SK-N-MC (cell line): ENCODE results near the gene C17orf67.

Source experiments
- EZH2 ChIP-seq: fragments of 200-600 bp; sonication (generic); IDR thresholded peaks from one replicate; pipeline ENCODE4 v1.6.1; 2017; ENCODE audit warnings: antibody characterized with exemption
- FOXP2 ChIP-seq: optimal IDR thresholded peaks from 2 replicates; pipeline ENCODE3; 2011; ENCODE audit warnings: mild to moderate bottlenecking, moderate library complexity; ENCODE audit not compliant: insufficient read depth; ENCODE audit errors: extremely low read length, control extremely low read depth
- POLR2AphosphoS5 ChIP-seq: IDR thresholded peaks from 2 replicates; pipeline ENCODE4 v1.6.1; 2012; ENCODE audit warnings: mild to moderate bottlenecking, low read depth, low read length, borderline replicate concordance

DNA sequence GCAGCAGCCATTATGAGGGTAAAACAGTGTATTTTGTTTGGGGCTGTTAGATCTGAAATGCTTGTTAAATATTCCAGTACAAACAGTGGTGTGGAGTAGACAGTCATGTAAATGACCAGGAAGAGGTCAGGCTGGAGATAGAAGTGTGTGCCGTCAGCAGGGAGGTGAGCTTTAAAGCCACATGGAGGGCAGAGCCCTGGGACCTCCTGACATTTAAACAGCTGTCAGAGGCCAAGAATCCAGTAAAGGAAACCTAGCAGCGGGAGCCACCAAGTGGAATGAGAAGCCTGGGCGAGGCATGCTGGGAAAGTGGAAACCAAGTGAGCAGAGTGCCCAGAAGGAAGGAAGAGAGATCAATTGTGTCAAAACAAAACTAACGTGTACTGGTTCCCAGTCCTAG, 26.8 kb downstream of the C17orf67 start:
- TF ChIP-seq POLR2AphosphoS5 (no peak), EZH2 (no peak), FOXP2 (no peak)
